NCI-H1048 (cell line): ENCODE results near the gene G6PC1.
"Not testable (repeated sequence)": the region's sequence is repeated elsewhere in the genome, so short reads cannot be mapped to it uniquely, and the experiment has no call there.

Source experiments
- DNase-seq: peaks from one replicate; lab custom pipeline; 2025; lab: John Stamatoyannopoulos, UW

The G6PC1 gene

DNA sequence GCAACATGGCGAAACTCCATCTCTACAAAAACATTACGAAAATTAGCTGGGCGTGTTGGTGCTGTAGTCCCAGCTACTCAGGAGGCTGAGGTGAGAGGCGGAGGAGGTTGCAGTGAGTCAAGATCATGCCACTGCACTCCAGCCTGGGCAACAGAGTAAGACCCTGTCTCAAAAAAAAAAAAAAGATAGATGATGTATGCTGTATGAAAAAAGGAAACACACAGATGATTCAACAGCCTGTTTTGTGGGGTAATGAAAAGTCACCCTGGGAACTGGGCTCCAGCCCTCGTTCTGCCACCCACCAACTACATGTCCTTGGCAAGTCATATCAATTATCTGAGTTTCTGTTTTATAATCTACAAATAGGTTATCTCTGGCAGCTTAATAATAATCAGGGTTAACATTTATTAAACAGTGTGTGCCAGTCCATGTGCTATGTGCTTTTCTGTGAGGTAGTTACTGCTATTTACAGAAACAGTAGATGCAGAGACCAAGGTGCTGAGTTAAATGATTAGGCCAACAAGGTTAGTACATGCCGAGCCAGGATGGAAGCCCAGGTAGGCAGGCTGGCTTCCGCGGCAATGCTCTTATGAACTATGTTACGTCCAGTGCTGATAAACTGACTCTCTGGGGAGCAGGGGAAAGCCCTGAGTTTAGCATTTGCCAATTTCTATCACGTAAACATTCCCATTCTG lies 1.1 kb downstream of the G6PC1 start:
- DNase-seq, result no peak

DNA sequence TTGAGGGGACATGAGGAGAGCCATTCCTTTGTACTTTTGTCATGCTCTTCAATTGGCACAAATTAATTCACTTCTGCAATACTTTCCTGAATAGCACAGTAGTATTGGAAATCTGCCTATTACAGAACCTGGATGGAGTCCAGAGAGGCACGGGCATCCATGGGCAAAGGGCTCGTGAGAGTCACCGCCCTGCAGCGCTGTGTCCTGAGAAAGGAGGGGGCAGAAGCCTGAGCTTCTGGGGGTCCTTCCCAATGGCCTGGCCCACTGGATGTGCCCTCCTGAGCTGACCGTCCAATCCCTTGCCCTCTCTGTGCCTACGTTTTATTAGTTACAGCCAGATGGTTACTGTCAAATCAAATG lies 3.5 kb downstream of the G6PC1 start:
- no peak for DNase-seq

DNA sequence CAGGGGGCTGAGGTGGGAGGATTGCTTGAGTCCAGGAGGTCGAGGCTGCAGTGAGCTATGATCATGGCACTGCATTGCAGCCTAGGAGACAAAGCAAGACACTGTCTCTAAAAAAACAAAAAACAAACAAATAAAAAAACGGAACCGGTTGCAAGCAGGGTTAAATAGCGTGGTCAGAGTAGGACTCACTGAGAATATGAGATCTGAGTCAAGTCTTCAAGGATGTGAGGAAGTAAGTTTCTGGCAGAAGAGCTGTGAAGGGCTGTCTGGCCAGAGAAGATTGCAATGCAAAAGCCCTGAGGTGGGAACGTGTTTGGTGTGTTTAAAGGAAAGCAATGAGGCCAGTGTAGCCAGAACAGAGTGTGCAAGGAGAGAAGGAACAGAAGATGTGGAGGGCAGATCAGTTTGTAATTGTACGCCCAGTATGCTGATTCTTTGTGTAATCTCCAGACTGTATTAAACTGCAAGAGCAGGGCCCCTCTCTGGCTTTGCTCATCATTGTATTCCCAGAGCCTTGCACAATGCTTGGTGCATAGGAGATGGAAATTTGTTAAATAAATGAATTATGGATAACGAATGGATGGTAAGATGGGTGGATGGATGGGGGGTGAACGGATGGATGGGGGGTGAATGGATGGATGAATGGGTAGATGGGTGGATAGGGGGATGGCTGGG lies 6.3 kb downstream of the G6PC1 start:
- no peak for DNase-seq

- no peak for DNase-seq
These were observed 8.5 kb downstream of the G6PC1 start for GRCh38 chr17:42908872-42909700.

DNA sequence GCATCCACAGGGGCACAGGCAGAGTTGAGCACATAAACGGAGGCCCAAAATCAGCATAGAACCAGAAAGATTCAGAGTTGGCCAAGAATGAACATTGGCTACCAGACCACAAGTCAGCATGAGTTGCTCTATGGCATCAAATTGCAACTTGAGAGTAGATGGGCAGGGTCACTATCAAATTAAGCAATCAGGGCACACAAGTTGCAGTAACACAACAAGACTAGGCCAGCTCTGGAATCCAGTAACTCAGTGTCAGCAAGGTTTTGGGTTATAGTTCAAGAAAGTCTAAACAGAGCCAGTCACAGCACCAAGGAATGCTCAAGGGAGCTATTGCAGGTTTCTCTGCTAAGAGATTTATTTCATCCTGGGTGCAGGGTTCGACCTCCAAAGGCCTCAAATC lies 12.9 kb downstream of the G6PC1 start:
- DNase-seq, result no peak

GRCh38 chr17:42913981-42914617 lies 13.5 kb downstream of the G6PC1 start:
- DNase-seq, result no peak

- not testable (repeated sequence) for DNase-seq
These were observed 14.7 kb downstream of the G6PC1 start for GRCh38 chr17:42915288-42915687.

DNA sequence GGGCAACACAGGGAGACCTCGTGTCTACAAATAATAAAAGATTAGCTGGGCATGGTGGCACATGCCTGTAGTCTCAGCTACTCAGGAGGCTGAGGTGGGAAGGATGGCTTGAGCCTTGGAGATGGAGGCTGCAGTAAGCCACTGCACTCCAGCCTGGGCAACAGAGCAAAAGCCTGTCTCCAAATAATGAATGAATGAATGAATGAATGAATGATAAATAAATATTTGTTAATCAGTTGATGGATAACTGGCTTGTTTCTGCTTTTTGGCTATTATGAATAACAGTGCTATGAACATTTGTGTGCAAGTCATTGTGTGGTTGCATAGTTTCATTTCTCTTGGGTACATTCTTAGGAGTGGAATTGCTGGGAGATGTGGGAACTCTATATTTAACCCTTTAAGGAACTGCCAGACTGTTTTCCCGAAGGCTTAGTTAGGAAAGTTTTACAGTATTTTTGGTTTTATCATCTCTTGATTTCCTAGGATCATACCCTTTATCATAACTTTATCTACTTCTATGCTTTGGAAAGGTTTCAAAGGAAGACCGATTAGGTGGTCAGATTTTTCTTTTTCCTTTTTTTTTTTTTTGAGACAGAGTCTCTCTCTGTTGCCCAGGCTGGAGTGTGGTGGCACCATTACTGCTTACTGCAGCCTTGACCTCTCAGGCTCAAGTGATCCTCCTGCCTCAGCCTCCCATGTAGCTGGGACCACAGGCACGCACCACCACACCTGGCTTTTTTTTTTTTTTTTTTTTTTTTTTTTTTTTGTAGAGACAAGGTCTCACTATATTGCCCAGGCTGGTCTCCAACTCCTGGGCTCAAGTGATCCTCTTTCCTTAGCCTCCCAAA lies 16.0 kb downstream of the G6PC1 start:
- DNase-seq, result not testable (repeated sequence)

DNA sequence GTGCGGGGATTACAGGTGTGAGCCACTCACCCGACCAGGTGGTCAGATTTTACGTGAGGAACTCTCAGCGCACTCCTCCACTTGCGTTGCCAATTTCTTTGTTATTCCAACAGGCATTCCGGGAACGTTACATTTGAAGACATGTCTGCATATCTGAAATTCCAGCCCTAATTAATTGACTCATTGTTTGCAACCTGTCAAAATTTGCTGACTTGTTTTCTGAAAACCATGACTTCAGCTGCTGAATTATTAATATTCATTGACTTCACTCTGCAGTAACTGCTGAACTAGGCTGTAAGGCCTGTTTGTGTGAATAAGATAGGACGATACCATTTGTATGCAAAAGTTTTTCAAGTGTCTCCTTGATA lies 16.6 kb downstream of the G6PC1 start:
- DNase-seq, result no peak

GRCh38 chr17:42918902-42919521 lies 18.4 kb downstream of the G6PC1 start:
- no peak for DNase-seq

GRCh38 chr17:42919522-42920077 lies 19.0 kb downstream of the G6PC1 start:
- DNase-seq, result not testable (repeated sequence)

DNA sequence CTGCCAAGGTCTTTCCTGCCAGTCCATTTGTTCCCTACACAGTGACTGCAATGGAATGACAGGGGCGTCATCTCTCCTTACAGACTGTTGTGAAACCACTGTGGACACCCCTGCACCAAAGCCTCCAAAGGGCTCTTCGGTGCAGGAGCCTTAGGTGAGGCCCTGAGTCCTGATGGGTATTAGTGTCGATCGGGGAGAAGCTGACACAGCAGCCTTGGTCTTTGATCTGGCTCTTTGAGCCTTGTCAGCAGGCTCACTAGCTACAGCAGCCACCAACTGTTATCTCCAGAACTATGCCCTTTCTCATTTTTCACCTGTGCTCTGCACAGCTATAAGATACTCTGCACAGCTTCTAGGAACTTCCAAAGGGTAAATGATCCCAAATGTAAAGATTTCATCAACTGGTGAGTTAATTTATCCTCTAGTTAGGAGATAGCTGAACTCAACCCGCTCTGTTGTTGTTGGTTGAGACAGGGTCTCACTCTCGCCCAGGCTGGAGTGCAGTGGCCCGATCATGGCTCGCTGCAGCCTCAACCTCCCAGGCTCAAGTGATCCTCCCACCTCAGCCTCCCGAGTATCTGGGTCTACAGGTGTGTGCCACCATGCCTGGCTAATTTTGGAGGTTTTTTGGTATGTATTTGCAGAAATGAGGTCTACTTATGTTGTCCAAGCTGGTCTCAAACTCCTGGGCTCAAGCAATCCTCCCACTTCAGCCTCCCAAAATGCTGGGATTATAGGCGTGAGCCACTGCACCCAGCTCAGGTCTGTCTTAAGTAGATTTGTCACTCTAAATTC lies 19.7 kb downstream of the G6PC1 start:
- no peak for DNase-seq

DNA sequence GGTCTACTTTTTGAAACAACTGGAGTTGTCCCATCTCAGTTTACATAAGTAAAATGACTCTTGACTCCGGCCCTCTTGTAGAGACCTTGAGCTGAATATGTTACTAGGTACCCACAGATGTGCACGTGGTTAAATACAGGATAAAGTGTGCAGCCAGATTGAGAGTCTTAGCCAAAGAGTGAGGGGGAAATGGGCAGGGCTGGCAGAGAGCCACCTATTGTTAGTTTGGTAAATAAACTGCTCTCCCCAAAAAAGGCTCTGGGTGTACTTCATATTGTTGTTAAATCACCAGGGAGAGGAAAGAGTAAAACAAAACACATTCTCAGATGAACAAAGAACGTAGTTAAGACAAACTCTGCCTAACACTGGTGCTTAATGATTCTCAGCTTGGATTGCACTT lies 20.3 kb downstream of the G6PC1 start:
- DNase-seq, result no peak

DNA sequence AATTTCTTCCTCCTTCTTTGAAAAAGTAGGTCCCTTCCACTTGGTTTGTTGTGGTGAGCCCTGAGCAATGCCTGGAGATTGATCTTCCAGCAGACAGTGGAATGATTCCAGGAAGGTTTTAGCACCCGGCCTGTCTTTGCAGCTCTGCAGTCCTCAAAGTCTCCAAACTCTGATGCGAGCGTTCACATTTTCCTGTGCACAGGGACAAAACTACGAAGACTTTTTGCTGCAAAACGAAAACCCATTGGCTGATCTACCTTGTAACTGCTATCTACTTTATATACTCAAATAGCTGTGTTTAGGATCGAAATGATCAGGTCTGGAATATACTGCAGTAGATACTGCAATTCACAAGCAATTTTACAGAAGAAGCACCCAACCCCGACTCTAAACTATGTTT lies 21.7 kb downstream of the G6PC1 start:
- no peak for DNase-seq

GRCh38 chr17:42923472-42923871 lies 22.9 kb downstream of the G6PC1 start:
- not testable (repeated sequence) for DNase-seq

DNA sequence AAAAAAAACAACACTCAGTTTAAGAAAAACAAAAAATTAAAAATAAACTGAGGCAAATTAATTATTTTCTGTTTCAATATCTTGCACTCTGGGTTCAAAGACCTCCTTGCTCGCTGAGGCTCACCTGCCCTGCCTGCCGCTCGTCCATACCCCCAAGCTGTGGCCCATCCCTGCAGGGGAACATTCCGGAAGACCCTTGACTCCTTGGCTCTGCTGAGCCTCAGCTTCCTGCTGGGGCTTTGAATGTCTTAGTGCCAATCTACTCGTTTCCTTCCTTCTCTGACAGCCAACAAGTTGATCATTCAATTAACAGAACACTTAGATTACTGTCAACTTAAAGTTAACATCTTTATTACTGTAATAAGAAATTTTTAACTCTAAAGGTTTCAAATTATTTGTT lies 24.3 kb downstream of the G6PC1 start:
- DNase-seq, result no peak

- no peak for DNase-seq
These were observed 28.3 kb downstream of the G6PC1 start for GRCh38 chr17:42928714-42929496.

- no peak for DNase-seq
These were observed 28.9 kb downstream of the G6PC1 start for GRCh38 chr17:42929497-42929844.
